Activated CD8-positive, alpha-beta memory T cell treated with anti-CD3 and anti-CD28 coated beads, Interleukin-2, amount 50 U/mL, for 48 hours (primary cell): ENCODE measurements around the gene THAP3.

Experiments
- DNase-seq: peaks from one replicate; pipeline ENCODE4 v3.0.0-alpha.2; 2020

Gene THAP3

DNA sequence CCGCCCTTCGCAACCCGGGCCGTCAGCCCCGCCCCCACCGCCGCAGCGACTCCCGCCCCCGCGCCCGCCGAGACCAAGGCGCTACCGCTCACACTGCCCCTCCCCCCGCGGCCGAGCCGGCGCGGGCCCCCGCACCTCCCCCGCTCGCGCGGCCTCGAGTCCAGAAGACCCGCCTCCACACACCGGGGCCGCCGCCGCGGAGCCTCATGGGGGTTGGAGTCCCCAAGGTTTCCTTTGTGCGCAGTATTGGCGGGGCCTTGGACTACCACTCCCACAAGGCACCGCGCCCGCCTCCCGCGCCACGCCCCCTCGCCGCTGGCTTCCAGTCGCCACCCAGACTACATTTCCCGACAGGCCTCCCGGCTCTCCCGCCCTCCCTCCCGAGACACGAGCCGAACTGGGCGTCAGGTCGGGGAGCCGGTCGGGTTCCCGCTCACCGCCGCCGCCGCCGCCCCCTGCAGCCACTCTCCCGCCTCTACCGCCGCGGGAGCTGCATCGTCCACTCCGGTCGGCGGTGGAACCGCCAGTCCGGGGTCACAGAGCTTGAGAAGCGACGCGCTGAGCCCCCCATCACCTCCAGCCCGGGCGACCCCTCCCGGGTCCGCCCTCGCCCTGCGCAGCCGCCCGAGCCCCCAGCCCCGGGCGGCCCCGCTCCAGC, 11.2 kb upstream of the THAP3 start, which contains the start of gene PHF13:
TSS of gene PHF13 (plus strand) at position 371 of the 658 bp plus-strand sequence. CDS start 336 bp downstream, outside the sequence.
- peak; percentile 99 for DNase-seq

- peak; percentile 77 for DNase-seq
These were observed 10.4 kb upstream of the THAP3 start for GRCh38 chr1:6614019-6614928.

- DNase-seq, result no peak
These were observed 9.5 kb upstream of the THAP3 start for GRCh38 chr1:6614929-6615785.

DNA sequence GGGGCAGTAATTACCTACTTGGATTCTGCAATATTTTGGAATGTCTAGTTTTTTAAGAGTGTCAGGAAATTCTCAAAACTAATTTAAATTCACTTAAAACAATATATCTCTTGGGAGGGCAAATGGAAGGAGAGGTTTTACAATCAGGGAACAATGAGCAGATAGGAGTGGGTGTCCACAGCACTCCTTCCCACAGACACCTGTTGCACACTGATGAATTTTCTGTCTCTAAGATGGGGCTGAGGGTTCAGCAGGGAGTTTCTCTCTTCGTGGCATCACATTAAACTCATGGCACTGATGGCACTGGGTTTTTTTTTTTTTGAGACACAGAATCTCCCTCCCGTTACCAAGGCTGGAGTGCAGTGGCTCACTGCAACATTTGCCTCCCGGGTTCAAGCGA, 5.6 kb upstream of the THAP3 start:
- DNase-seq, result no peak

GRCh38 chr1:6621429-6622391, 3.0 kb upstream of the THAP3 start:
- no peak for DNase-seq

GRCh38 chr1:6622396-6623152, 2.1 kb upstream of the THAP3 start:
- DNase-seq, result no peak

GRCh38 chr1:6623269-6623965, 1.3 kb upstream of the THAP3 start:
- no peak for DNase-seq

DNA sequence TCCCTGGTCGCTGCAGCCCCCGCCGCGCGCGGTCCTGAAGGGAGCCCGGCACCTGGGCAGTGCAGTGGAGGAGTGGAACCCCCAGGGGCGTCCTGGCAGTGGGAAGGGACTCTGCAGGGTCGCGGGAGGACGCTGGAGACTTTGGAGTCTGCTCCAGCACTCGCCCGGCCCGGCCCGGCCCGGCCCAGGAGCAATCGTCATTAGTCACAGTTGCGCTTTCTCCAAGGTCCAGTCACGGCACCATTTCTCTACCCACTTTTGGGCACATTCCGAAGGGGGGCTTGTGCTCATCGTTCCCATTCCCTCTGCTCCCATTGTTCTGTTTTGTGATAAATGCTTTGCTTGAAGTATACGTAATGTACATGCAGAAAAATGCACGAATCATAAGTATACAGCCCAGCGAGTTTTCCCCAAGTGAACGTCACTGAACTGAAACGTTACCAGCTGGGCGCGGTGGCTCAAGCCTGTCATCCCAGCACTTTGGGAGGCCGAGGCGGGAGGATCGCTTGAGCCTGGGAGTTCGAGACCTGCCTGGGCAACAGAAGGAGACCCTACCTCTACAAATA, 999 bp downstream of the THAP3 start:
- DNase-seq, result no peak

DNA sequence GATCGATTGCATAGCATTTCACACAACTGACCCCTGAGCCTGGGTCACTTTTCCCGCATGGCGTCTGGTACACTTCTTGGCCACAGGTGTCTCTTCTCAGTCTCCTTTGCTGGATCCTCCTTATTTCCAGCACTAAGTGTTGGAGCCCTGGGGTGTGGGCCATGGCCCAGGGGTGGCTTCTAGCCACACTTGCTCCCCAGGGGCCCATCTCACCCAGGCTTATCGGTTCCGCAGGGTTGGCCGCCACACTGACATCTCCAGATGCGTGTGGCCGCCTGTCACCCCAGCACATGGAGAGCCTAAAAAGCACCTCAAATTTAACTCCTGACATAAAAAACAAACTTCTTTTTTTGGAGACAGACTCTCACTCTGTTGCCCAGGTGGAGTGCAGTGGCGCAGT, 2.4 kb downstream of the THAP3 start:
- no peak for DNase-seq

- no peak for DNase-seq
These were observed 3.3 kb downstream of the THAP3 start for GRCh38 chr1:6627841-6628545.

GRCh38 chr1:6628971-6629479, 4.4 kb downstream of the THAP3 start:
- no peak for DNase-seq

DNA sequence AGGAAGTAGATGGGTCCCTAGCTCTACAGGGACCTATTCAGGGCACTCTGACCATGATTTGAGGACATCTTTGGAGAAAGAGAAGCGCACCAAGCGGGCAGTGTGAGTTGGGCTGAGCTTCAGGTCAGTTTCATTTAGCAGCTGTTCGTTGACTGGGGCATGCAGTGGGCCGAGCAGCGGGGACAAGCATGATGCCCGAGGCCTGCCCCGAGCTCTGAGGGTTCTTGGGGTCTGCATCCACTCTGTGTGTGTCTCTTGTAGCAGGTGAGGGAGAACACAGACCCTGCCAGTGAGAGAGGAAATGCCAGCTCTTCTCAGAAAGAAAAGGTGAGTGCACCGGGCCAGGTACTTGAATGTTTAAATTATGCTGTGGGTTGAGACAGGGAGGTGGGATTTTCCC, 5.4 kb downstream of the THAP3 start:
- no peak for DNase-seq

GRCh38 chr1:6631058-6631457, 6.4 kb downstream of the THAP3 start:
- DNase-seq, result no peak

GRCh38 chr1:6632588-6633514, 8.2 kb downstream of the THAP3 start:
- no peak for DNase-seq

DNA sequence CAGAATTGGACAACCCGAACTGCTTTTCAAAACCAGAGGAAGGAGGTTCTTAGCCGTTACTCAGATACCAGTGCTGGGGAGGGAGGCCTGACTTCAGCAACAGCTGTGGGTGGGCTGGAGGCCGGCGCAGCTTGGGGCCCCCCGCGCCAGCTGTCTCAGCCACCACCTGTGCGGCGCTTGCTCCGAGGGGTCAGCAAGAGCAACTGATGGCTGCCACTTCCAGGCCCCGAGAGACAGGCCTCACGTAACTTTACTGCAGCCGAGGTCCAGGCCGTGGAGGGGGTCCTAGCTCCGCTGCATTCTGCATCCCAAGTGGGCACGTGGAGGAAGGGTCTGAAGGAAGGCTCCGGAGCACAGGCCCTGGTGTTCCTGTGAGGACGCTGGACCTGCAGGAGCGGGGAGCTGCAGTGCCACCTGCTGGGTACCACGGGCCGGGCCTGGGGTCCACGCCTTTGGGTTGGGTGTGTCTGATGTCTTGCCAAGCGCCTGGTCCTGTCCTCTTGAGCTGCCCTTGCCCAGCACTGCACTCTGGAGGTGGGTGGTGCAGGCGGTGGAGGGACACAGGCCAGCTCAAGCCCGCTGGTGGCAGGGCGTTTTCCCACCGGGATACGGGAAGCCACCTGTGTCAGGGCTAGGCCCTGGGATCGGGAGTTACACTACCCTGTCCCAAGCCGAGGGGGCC, 9.8 kb downstream of the THAP3 start:
- peak; percentile 66 for DNase-seq

DNA sequence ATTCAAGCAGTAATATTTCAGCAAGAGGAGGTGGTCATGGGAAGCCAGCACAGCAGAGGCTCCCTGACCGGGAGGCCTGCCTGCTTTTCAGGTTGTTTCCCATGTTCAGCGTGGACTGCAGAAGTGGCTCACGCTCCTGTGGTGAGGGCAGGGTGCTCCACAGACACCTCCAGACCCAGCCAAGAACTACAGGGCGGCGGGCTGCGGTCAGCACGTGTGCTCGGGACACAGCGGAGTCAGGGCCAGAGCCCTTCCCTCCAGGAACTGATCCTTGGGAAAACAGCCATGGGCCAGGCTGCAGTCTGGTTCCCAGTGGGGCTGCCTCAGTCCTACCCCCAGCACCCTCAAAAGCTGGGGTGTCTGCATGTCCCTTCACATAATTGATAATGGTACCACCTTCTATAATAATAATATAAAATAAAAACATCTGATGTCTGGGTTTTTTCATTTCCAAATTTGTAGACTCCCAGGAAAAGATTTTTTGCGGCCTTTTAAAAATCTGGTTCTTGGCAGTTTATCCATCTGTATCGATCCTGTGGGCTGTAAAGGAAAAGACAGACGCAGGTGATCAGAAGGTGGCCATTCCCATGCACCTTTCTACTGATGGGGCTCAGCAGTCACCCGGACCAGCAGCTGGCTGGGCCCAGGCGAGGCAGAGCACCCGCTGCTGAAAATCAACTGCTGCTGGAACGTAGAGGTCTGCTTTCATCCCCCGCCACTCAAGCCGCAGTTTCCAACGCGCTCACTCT, 10.7 kb downstream of the THAP3 start:
- DNase-seq, result no peak
